SKM-1 treated with dmso at 0.1 percent for 144 hours (cell line): Measurements from ENCODE around the gene SKA1.

ENCODE experiments used
- DNase-seq: peaks from one replicate; lab custom pipeline; 2025; ENCODE audit not compliant: unreplicated experiment; lab: John Stamatoyannopoulos, UW

Gene SKA1, protein sequence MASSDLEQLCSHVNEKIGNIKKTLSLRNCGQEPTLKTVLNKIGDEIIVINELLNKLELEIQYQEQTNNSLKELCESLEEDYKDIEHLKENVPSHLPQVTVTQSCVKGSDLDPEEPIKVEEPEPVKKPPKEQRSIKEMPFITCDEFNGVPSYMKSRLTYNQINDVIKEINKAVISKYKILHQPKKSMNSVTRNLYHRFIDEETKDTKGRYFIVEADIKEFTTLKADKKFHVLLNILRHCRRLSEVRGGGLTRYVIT

DNA sequence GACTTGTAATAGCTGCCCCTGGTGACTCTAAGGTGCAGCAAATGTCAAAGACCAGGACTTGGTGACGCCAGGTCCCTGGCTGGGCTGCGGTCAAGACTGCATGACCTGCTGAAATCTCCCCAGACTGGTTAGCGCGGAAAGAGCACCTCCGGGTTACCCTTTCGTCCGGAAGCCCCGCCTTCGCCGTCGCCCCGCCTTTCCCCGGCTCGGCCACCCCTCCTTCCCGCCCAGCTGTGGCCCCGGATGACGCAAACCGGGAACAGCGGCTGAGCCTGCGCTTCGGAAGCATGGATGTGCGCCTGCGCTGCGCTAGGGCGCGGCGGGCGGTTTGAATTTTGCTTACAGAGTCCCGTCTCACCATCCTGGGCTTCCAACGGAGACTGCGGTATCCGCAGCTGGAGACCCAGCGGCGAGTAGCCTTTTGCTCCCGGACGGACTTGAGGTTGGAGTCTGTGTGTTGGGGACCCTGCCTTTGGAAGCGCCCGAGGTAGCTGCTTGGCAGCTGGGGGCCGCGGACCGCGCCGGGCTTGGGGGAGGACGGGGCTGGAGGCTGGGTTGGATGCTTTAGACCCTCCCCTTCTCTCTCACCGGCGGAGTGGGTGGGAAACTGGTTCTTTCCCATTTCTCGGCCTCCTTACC is at the start of gene SKA1:
TSS of gene SKA1 (plus strand) at position 294 of the 639 bp plus-strand sequence. CDS start 785 bp downstream, outside the sequence.
- peak; percentile 90 for DNase-seq

DNA sequence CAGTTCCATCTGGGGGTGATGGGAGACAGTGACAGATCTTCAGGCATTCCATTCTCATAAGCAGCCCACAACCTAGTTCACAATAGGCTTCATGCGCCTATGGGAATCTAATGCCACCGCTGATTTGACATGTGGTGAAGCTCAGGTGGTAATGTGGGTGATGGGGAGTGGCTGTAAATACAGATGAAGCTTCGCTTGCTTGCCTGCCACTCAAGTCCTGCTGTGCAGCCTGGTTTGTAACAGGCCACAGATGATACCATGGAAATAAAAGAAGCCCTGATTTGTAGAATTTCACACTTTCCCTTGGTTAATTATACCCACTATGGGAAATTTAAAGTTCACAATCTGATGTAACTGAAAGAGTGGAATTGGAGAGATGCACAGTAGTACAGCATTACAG is 46.9 kb upstream of the SKA1 start:
- DNase-seq = no peak

DNA sequence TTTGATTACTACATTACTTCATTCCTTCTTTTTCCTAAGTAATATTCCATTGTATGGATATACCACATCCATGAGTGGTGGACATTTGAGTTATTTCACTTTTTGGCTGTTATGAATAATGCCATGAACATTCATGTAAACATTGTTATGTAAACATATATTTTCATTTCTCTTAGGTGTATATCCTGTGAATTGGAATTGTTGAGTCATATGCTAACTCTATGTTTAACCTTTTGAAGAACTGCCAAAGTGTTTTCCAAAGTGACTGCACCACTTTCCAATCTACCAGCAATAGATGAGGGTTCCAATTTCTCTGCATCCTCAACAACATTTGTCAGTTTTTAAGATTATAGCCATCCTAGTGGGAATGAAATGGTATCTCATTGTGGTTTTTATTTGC is 44.7 kb upstream of the SKA1 start:
- no peak for DNase-seq

DNA sequence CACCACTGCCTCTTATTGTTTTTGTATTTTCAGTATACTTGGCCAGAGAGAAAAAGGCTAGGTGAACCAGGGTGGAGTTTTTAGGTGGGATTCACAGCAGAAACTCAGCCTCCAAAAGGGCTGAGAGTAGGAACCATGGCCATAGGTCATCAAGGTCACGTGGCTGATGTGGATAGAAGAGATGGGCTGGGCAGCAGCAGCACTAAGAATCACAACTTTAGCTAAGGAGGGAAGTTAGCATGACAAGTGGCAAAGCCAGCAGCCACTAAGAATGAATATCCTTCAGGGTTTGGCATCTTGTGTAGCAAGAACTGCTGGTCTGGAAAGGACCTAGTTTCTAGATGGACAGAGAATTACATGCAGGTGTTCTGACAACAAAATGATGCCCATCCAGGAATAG is 43.2 kb upstream of the SKA1 start:
- DNase-seq = no peak

DNA sequence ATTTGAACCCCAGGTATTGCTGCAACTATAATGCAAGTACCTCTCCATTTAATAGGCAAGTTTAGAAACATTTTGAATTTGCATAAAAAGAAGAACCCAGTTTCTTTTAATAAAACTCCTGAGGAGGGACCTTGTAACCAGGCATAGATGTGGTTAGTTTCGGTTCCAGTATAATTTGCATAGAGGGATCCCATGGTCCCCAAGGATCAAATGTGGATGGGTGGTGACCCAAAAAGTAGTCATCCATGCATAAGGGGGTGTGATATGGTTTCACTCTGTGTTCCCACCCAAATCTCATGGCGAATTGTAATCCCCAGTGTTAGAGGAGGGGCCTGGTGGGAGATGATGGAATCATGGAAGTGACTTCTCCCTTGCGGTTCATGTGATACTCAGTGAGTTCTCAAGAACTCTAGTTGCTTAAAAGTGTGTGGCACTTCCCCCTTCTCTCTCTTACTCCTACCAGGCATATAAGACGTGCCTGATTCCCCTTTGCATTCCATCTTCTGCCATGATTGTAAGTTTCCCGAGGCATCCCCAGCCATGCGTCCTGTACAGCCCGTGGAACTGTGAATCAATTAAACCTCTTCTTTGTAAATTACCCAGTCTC is 40.2 kb upstream of the SKA1 start:
- DNase-seq = no peak

DNA sequence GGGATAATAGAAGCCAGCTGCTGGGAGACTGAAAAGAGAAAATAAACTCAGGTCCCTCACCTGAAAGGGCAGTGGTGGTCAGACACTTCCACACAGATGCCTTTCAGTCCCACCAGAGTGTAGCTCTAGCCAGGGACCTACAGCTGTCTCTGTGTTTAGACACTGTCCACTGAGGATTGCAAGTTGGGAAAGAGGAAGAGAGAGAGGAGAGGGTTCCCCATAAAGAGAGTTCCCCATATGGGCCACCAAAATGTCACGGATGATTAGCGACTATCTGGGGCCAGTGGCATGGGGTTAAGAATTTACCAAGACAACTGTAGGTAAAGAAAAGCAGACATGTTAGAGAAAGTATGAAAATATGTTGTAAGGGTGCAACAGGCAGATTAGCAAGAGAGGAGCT is 36.7 kb upstream of the SKA1 start:
- peak; percentile 29 for DNase-seq

DNA sequence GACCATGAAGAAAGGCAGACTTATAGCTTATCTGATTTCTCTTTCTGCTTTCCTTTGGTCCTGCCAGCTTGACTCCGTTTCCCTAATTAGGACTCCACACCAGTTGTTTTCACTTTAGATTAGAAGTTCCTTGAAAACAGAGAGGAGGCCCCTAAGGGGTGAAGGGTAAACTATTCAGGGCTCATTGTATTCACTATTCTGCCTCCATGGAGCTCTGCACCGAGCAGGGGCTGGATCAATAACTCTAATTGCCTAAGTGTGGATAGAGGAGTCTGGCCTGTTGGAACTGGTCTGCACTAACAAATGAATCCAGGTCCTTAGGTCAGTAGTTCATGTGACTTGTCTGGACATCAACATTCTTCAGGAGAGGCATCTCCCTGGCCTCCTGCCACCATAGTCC is 36.1 kb upstream of the SKA1 start:
- DNase-seq = no peak

DNA sequence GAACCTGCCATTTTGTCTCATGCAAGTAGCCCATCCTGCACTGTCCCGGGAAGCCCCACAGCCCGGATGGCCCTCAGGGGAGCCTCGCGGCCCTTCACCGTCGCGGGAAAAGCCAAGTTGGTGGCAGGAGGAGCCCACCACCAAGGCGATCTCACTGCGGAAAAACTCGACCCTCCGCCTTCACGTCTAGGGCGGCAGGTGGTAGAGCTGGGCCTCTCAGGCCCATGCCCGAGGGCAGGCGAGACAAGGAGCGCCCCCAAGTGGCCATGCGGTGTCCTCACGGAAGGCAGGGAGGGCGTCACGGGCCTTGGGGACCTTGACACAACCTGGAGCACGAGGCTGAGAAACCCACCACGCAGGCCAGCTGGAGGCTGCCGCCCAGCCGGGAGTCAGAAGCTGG is 34.8 kb upstream of the SKA1 start:
- no peak for DNase-seq

DNA sequence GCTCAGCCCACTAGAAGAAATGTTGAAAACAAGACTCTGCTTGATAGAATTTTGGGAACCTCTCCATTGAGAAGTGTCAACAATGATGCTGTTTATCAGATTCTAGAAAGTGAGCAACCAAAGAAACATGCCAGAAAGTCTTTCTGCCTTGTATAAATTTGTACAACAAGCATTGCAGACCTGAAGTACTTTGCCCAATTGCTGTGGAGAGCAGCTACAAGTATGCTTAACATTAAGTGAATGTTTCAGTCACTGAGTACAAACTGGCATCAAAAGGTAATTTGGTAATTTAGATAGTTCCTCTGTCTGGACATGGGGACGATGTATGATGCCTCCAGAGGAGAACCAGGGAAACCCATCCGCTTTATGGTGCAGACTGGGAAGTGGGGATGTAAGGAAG is 33.4 kb upstream of the SKA1 start:
- no peak for DNase-seq

DNA sequence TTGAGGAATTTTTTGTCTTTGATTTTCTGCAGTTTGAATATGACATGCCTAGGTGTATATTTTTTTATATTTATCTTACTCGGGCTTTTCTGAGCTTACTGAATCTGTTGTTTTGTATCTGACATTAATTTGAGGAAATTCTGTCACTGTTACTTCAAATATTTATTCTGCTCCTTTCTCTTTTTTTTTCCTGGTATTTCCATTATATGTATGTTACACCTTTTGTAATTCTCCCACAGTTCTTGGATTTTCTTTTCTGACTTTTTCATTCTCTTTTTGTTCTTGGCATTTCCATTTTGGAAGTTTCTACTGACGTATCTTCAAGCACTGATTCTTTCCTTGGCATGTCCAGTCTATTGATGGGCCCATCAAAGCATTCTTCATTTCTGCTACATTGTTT is 24.1 kb upstream of the SKA1 start:
- no peak for DNase-seq

DNA sequence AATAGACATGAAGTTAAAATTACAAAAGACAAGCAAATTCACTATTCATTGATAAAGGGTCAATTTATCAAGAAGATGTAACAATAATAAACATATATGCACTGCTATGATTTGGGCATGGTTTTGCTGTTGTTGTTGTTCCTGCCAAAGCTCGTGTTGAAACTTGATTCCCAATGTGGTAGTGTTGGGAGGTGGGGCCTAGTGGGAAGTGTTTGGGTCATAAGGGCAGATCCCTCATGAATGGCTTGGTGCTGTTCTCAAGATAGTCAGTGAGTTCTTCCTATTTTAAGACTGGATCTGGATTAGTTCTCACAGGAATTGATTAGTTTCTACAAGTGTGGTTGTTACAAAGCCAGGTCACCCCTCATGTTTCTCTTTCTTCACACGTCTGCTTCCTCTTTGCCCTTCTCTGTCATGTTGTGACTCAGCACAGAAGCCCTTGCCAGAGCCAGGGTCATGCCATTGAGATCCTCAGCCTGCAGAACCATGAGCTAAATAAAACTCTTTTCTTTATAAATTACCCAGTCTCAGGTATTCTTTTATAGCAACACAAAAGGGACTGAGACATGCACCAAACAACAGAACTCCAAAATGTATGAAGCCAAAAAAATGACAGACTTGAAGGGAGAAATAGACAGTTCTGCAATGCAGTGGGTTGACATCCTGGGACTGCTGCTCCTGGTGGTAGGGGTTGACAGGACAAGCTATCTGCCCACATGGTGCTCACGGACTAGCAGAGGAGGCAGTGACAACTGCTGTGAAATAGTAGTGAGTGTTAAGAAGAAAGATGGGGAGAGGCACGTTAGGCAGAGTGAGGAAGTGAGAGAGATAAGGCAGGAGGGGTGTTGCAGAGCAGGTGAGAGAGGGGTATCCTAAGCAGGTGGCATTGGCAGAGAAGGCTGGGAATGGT is 18.6 kb upstream of the SKA1 start:
- DNase-seq = peak; percentile 84

DNA sequence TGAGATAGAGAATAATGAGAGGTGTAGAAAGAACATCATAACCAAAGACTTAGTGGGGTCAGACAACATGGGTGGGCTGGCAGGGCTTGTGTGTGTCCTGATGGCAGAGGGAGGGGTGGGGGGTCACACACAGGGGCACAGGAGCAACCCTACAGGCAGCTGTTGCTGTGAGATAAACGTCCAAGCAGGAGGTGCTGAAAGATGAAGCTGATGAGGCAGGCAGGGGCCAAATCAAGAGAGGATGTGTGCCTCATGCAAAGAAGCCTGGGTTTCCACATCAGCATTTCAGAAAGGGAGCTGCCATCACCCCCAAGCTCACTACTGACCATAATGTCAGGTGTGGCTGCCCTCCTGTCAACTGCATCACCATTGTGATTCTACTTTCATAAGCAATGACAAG is 16.0 kb upstream of the SKA1 start:
- DNase-seq = no peak

DNA sequence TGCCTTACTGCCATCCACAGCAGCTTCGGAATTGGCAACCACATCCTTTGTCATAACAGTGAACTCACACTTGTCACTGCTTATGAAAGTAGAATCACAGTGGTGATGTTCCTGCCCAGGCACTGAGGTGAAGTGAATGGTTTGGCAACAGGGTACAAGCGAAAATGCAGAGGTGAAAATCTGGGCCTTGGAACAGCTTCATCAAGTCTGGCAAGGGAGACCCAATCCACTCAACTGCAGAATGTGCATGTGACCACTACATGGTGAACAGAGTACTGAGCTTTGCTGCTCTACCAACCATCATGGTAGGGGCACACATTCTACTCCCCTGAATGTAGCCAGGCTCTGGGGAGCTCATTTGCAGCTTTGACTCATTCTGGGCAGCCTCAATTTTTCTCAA is 15.0 kb upstream of the SKA1 start:
- no peak for DNase-seq

DNA sequence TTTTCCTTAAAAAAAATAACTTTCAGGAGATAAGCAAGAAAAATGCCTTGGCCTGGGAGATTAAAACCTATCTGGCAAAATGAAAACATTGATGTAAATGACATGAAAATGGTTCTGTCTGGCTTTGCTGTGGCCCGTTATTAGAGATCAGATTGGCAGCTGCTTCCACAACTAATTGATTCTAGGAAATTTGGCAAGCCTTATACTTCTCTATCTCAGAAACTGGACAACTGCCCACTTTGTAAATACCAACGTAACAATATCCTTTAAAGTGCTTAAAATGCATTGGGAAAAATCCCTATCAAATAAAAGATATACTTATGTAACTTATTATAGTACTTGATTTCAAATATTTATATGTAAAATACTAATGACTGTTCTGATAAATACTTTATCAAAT is 14.2 kb upstream of the SKA1 start:
- DNase-seq = no peak

DNA sequence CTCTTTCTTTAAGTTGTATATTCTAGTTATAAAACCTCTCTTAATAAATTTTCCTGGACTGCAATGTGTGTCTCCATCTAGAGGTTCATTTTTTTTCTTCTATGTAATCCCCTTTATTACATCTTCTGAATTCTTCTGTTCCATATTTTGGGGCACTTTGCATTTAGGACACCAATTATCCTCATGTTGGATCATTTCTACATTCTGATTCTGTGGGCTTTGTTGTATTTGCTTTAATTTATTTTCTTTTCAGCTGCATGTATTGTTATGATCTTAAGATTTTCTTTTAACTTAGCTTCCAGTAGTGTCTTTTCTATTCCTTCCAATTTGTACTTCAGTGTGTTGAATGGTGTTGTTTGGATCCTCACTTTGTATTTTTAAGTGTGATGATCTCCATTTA is 5.2 kb upstream of the SKA1 start:
- DNase-seq = no peak

DNA sequence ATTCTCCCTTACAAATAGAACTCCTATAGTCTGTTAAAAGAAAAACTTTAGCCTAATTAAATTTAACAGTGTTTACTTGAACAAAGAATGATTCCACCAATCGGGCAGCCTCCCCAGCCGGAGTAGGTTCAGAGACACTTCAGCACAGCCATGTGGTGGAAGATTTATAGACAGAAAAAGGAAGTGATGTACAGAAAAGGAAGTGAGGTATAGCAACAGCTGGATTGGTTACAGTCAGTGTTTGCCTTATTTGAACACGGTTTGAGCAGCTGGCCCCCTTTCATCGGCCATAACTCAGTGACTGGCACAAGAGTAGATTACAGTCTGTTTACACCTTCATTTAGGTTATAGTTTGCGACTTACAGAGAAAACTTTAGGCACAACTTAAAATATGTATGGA is 2.1 kb upstream of the SKA1 start:
- DNase-seq = peak; percentile 14

DNA sequence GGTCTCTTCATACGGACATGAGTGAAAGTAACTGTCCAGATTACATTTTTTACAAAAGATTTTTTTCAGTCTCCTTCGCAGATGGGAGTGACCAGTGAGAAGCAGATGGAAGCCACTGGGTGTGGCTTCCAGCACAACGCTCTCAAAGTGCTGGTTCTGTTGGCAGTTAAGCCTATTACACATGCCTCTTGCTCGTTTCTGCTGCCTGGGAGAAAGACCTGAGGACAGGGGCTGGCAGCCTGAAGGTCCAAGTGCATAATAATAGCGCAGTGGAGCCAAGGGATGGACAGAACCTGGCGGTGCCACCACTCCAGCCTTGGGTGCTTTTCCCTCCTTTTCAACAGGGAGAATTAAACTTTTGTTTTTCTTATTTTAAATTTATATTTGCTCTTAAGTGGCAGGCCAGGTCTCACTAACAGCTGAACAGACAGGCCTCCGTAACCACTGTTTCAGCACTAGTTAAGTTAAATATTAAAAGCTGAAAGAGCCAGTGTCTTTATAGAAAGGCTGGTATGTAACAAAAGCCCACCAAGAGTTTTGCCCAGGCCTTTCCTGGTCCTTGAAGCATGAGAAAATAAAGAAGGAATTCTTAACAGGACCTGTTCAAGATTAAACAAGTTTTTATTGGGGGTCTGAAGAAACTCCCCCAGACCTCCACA is 1.2 kb upstream of the SKA1 start:
- DNase-seq = no peak

DNA sequence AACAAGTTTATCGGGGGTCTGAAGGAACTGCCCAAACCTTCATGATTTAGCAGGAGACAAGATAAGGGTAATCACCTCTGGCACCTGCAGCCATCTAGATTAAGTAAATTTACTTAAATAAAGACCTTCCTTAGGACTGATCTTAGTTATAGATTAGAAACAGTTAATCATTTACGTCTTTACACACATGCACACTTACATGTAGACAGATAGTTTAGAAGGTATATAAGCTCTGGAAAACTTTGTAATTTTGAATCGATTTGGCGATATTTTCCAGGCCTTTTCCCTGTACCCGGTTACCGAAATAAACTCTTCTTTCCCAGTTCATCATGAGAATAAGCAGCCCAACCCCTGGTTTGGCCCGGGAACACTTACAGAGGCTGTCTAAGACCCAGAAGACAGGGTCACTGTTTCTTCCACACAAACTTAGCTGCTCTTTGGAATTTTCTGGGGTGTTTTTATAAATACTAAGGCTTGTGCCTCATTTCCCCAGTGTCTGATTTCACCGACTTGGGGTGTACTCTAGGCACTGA is 560 bp upstream of the SKA1 start:
- DNase-seq = no peak

DNA sequence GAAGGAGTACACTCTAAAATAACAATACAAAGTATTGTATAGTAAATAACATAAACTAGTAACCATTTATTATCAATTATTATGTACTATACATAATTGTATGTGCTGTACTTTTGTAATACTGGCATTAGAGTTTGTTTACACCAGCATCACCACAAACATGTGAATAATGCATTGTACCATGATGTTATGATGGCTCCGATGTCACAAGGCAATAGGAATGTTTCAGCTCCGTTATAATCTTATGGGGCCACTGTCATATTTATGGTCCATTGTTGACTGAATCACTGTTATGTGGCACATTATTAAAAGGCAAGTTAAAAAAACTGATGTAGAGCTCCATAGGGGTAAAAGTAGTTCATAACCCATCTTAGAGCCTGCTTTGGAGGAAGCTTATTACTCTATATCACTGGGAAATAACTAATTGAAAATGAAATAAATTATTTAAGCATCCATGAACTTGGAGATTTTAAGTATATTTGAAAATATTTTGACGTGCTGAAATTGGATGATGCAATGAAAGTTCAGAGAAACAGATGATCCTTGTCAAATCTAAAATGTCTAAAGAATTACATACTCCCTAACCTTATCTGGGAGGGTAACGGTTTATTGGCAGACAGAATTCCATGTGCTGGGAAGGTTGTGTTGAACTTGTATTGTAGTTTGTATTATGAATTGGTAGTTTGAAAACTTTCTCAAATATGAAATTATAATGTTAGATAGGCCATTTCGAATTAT is 2.4 kb downstream of the SKA1 start:
- DNase-seq = no peak

DNA sequence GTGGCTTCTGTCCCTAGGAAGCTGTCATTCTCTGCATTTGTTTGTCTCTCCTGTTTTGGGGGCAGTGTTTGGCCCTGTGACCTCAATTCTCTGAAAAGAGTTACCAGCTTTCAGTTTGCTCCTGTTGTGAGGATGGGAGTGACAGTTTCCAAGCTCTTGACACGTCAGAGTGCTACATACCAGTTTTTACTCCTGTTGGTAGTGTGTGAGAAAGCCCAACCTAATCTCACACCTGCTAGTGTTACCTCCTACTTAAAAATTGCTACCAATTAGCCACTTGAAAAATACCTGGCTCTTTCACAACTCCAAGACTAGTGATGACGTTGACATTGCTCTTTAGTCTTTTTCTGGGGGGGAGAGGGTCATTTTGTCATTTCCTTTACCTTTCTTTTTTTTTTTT is 14.1 kb downstream of the SKA1 start:
- no peak for DNase-seq
